LNCaP clone FGC (cell line): ENCODE results near the gene S1PR2.
"Not testable (repeated sequence)": the region's sequence is repeated elsewhere in the genome, so short reads cannot be mapped to it uniquely, and the experiment has no call there.

Experiments used
- DNase-seq: peaks from one replicate; pipeline ENCODE4 v3.0.0-alpha.2; 2011; ENCODE audit warnings: low read depth
- H3K4me3 ChIP-seq: 2 replicates; pipeline ENCODE4 v1.5.1; 2011; ENCODE audit warnings: mild to moderate bottlenecking, low read depth, low read length, control low read depth
- TF ChIP-seq, protein P1 (sequence below): IDR thresholded peaks from 2 replicates; pipeline ENCODE4 v1.5.1; 2012; ENCODE audit warnings: mild to moderate bottlenecking; ENCODE audit not compliant: control insufficient read depth, insufficient read depth; ENCODE audit errors: extremely low read depth

The S1PR2 gene

DNA sequence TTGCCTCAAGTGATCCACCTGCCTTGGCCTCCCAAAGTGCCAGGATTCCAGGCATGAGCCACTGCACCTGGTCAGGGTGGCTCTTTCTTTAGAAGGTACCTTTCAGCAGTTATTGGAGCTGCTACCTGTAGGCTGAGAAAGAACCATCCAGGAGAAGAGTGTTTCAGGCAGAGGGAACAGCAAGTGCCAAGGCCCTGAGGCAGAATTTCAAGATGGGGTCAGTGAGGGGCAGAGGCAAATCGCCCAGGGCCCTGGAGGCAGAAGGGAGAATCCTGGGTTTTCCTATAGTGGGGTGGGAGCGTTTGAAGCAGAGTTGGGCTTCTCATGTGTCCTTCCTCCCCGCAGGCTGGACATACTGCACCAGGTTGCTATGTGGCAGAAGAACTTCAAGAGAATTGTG is 23.1 kb upstream of the S1PR2 start:
- DNase-seq, result no peak
- H3K4me3 ChIP-seq, result no peak overlapping the region
- TF ChIP-seq, protein P1, sequence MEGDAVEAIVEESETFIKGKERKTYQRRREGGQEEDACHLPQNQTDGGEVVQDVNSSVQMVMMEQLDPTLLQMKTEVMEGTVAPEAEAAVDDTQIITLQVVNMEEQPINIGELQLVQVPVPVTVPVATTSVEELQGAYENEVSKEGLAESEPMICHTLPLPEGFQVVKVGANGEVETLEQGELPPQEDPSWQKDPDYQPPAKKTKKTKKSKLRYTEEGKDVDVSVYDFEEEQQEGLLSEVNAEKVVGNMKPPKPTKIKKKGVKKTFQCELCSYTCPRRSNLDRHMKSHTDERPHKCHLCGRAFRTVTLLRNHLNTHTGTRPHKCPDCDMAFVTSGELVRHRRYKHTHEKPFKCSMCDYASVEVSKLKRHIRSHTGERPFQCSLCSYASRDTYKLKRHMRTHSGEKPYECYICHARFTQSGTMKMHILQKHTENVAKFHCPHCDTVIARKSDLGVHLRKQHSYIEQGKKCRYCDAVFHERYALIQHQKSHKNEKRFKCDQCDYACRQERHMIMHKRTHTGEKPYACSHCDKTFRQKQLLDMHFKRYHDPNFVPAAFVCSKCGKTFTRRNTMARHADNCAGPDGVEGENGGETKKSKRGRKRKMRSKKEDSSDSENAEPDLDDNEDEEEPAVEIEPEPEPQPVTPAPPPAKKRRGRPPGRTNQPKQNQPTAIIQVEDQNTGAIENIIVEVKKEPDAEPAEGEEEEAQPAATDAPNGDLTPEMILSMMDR, result no peak

DNA sequence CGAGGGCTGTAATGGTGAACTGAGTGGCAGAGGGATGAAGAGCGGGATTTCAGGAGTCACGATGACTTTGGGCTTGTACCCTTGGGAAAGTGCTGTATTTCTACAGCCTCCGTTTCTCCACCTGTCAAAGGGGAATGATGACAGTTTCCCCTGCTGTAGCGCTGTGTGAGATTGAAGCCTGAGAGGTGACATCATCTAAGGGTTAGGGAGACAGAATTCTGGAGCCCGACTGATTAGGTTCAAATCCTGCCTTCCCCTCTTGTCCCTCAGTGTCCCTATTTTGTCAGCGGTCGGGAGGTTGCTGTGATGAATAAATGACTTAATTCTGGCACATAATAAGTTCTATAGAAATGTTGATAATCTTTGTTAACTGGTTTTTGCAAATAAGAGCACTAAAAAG is 21.6 kb upstream of the S1PR2 start:
- no peak for DNase-seq
- TF ChIP-seq, protein P1, result no peak

DNA sequence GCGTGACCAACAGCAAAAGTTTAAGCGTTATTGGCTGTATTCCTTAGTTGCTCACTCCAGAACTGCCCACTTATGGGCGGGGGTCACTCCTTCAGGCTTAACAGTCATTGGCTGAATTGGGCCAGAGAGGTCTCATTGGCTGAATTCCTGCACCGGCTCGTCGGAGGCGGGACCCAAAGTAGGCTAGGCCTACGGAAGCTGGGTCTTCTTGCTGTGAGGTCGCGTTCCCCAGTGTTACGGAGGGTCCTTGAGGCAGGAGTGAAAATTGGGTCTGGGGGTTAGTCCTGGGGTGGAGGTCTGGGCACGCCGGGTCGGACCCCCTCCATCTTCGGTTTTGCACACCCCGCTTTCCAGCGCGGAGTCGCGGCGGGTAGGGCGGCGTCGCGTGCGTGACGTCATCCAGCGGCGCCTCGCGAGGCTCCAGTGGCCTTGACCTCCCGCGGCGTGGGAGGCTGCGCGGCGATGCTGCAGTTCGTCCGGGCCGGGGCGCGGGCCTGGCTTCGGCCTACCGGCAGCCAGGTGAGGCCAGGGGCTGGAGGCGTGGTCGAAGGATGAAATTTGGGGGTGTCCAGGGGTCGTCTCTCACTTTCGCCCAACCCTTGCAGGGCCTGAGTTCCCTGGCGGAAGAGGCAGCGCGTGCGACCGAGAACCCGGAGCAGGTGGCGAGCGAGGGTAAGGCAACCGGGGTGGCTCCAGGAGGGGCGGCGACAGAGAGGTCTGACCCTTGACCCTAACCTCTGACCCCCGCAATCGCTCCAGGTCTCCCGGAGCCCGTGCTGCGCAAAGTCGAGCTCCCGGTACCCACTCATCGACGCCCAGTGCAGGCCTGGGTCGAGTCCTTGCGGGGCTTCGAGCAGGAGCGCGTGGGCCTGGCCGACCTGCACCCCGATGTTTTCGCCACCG is 20.9 kb upstream of the S1PR2 start, which contains the start of gene MRPL4:
MRPL4 (plus strand) TSS at position 423 of the 903 bp plus-strand sequence; CDS start at position 463, 40 bp downstream.
- TF ChIP-seq, protein P1, result no peak
- peak; percentile 98 for DNase-seq
- peak within 1 kb of the TSS; percentile 89 for H3K4me3 ChIP-seq

More for the DNA sequence above, 21.6 kb upstream of the S1PR2 start:
- H3K4me3 ChIP-seq, result peak overlapping the region; percentile 89

DNA sequence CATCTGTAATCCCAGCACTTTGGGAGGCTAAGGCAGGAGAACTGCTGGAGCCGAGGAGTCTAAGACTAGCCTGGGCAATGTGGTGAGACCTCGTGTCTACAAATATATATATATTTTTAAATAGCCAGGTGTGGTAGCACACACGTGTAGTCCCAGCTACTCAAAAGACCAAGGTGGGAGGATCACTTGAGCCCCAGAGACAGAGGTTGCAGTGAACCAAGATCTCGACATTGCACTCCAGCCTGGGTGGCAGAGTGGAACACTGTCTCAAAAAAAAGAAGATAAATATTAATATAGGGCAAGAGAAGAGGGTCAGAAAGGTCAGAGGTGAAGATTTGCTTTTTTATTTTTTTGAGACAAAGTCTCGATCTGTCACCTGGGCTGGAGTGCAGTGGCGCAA is 15.4 kb upstream of the S1PR2 start:
- H3K4me3 ChIP-seq, result no peak overlapping the region
- no peak for DNase-seq
- TF ChIP-seq, protein P1, result no peak

DNA sequence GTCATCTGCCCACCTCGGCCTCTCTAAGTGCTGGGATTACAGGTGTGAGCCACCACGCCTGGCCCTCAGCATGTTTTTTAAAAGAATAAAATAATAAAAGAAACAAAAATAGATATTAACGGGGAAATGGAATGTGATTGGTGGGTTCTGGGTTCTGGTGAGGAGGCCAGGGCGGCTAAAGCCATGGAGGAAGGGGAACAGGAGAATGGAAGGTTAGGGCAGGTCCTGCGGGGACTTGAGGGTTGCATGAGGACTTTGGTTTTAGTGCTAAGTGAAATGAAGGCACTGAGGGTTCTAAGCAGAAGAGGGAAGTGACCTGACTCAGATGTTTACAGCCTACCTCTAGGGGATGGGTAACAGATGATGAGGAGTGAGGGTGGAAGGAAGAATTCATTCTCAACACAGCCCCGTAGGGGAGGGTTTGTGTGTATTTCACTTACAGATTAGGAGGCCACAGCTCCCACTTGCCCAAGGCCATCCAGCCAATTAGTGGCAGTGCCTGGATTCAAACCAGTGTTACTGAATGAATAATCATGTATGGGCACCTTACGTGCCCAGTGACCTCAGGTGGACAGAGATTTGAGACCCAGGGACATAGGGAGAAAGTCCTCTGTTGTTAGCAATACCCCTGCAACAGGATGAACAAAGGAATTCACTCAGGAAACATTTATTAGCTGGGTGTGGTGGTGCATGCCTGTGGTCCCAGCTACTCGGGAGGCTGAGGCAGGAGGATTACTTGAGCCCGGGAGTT is 14.2 kb upstream of the S1PR2 start:
- TF ChIP-seq, protein P1, result no peak
- H3K4me3 ChIP-seq, result no peak overlapping the region
- DNase-seq, result no peak

DNA sequence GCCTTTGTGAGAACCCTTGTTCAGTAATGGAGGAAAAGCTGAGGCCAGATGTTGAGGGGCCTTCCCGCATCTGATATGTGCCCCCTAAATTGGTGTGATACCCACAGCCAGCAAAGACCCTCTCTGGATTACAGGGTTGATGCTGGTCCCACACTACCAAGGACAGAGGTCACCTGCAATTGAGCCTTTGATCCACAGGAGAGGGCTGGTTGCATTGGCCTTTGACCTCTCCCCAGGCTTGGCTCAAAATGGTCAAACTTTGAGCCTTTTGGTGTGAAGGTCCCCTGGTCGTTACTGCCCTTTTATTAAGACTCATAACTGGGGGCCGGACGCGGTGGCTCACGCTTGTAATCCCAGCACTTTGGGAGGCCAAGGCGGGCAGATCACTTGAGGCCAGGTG is 12.5 kb upstream of the S1PR2 start:
- H3K4me3 ChIP-seq, result no peak overlapping the region

DNA sequence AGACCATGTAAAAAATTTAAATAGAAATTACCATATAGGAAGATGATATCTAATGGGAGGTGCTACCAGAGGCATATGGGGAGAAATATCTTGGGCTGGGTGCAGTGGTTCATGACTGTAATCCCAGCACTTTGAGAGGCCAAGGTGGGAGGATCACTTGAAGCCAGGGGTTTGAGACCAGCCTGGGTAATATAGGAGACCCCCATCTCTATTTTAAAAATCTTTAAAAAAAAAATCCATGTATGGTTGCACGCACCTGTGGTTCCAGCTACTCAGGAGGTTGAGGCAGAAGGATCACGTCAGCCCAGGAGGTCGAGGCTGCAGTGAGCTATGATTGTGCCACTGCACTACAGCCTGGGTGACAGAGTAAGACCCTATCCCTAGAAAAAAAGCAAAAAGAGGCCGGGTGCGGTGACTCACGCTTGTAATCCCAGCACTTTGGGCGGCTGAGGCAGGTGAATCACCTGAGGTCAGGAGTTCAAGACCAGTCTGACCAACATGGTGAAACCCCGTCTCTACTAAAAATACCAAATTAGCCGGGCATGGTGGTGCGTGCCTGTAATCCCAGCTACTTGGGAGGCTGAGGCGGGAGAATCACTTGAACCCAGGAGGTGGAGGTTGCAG is 10.8 kb upstream of the S1PR2 start:
- H3K4me3 ChIP-seq, DNase-seq: not testable (repeated sequence)

More for the DNA sequence above, 12.5 kb upstream of the S1PR2 start:
- DNase-seq, result no peak
- TF ChIP-seq, protein P1, result no peak
